K562 (cell line): Measurements from ENCODE around the gene WASF1.

Experiments
- CEBPB ChIP-seq: fragments of 450-650 bp; IDR thresholded peaks from 2 replicates; pipeline ENCODE4 v1.6.1; 2016; ENCODE audit warnings: missing genetic modification characterization, missing compliant biosample characterization
- MBD1 ChIP-seq: fragments of 250-450 bp; sonication (Bioruptor Pico); IDR thresholded peaks from 2 replicates; pipeline ENCODE4 v1.8.0; 2022; ENCODE audit warnings: inconsistent platforms
- NRF1 ChIP-seq, 2 experiments: fragments of 450-650 bp; IDR thresholded peaks in 1 of 2; conservative IDR thresholded peaks in 1 of 2; 2 replicates each; pipeline ENCODE4 v1.6.1; 2014; ENCODE audit warnings: mild to moderate bottlenecking in 2 of 2

DNA sequence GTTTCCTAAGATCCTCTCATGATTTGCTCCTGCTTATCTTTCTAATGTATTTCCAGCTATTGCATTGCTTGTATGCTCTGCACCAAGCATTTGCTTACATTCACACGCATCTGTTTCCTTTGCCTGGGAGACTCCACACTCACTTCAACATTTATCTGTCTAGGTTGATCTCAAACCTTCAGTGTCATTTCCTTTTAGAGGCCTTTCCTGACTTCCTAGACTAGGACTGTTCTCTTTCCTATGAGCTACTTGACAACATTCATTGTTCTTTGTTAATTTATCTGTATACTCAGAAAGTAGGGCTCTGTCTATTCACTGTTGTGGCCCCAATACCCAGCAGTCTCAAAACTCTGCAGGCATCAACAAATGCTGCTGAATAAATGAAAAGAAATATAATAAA lies 84.4 kb downstream of the WASF1 start:
- no peak for TF ChIP-seq MBD1 (CRISPR knock-in tag)
- TF ChIP-seq CEBPB (tag) = no peak
- TF ChIP-seq NRF1 (conservative IDR thresholded peaks at IDR 0.05 in 1 of 2, IDR thresholded peaks at IDR 0.05 in 1 of 2) = no peak
